ENCODE data around the gene TIPARP.

The TIPARP gene

GRCh38 chr3:156687023-156687422 lies 12.6 kb downstream of the TIPARP start:
- no peak overlapping the region for H3K27ac ChIP-seq
- TF ChIP-seq CTCF (conservative IDR thresholded peaks at IDR 0.05) = no peak

- TF ChIP-seq CTCF (conservative IDR thresholded peaks at IDR 0.05) = no peak
- H3K27ac ChIP-seq = no peak overlapping the region
Observed at GRCh38 chr3:156688632-156689452, 14.5 kb downstream of the TIPARP start.

DNA sequence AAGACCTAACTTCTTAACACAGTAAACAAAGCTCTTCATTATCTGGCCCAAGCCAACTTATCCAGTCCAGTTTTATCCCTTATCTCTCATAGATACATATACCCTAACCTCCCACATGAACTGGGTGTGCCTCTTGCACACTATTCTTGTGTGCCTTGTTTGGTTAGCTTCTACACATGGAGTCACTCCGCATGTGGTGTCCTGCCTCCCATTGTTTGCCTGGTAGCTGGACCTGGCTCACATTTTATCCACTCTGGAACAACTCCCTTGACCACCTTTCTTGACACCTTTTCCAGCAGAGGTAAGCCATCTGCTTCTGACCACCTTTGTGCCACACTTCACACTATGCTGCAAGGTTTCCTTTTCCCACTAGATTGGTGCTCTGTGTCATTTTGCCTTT lies 15.2 kb downstream of the TIPARP start:
- H3K27ac ChIP-seq = no peak overlapping the region
- no peak for TF ChIP-seq CTCF (conservative IDR thresholded peaks at IDR 0.05)

- TF ChIP-seq CTCF (conservative IDR thresholded peaks at IDR 0.05) = no peak
- H3K27ac ChIP-seq = no peak overlapping the region
Observed at GRCh38 chr3:156691920-156692319, 17.5 kb downstream of the TIPARP start.

GRCh38 chr3:156693166-156693565 lies 18.8 kb downstream of the TIPARP start:
- TF ChIP-seq CTCF (conservative IDR thresholded peaks at IDR 0.05) = no peak
- H3K27ac ChIP-seq = no peak overlapping the region

DNA sequence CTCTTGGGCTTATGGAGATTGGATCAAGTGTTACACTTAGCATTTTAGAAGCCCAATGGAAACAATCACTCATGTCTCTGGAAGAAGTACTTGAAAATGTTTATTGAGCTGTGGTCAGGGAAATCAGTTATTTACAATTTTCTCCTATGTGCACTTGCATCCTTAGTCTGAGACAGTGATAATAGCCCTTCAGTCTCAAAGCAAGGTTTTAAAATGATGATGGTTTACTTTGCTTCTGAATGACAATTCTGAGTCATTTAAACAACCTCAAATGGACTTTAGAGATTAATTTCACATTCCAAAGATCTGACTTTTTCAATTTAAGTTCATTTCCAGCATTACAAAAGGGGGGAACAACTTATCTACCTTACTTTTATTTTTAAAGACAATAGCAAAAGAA lies 20.1 kb downstream of the TIPARP start:
- H3K27ac ChIP-seq = no peak overlapping the region
- no peak for TF ChIP-seq CTCF (conservative IDR thresholded peaks at IDR 0.05)

DNA sequence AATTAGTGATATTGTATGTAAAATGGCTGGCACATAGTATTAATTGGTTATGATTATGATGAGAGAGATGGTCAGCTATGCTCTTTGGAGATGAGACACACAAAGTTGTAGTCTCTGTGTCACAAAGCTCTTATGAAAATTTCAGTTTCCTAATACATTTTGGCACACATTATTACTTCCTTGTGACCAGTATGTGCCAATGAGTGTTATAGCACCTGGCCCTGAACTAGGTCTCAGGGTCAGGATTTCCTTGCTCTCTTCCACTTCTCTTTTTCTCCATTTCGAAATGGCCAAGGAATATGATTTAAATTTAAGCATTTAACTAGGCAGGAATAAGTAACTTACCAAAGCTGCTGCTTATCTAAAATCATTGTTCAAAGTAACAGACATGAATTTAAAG lies 28.0 kb downstream of the TIPARP start:
- no peak for TF ChIP-seq CTCF (conservative IDR thresholded peaks at IDR 0.05)
- H3K27ac ChIP-seq = no peak overlapping the region

All from VCaP (cell line).